ES-I3 (cell line): Measurements from ENCODE around the gene FOXRED2.
A peak's percentile ranks its signal among the peaks of the same experiment; 100 is the strongest.
"Not testable (repeated sequence)": the region's sequence is repeated elsewhere in the genome, so short reads cannot be mapped to it uniquely, and the experiment has no call there.

Experiments used
- H3K36me3 ChIP-seq: 2 replicates; pipeline ENCODE4 v1.6.1; 2013; ENCODE audit warnings: mild to moderate bottlenecking, low read length, control low read depth, moderate library complexity; ENCODE audit not compliant: insufficient read depth
- H3K4me1 ChIP-seq: 2 replicates; pipeline ENCODE4 v1.6.1; 2013; ENCODE audit warnings: mild to moderate bottlenecking, control low read depth, low read length; ENCODE audit not compliant: insufficient read depth
- H3K9ac ChIP-seq: 2 replicates; pipeline ENCODE4 v1.6.1; 2013; ENCODE audit warnings: low read depth, mild to moderate bottlenecking, low read length, moderate library complexity
- H3K9me3 ChIP-seq: 2 replicates; pipeline ENCODE4 v1.6.1; 2013; ENCODE audit warnings: mild to moderate bottlenecking, low read length, moderate library complexity; ENCODE audit not compliant: control insufficient read depth, insufficient read depth

The FOXRED2 gene

GRCh38 chr22:36454916-36455570, 51.8 kb downstream of the FOXRED2 start:
- H3K36me3 ChIP-seq, result no peaks in the 10 kb centered on the region
- peaks cover 16% of the 10 kb centered on the region for H3K4me1 ChIP-seq
- H3K9me3 ChIP-seq, result no peaks in the 10 kb centered on the region
- peak overlapping the region; percentile 87 for H3K9ac ChIP-seq

DNA sequence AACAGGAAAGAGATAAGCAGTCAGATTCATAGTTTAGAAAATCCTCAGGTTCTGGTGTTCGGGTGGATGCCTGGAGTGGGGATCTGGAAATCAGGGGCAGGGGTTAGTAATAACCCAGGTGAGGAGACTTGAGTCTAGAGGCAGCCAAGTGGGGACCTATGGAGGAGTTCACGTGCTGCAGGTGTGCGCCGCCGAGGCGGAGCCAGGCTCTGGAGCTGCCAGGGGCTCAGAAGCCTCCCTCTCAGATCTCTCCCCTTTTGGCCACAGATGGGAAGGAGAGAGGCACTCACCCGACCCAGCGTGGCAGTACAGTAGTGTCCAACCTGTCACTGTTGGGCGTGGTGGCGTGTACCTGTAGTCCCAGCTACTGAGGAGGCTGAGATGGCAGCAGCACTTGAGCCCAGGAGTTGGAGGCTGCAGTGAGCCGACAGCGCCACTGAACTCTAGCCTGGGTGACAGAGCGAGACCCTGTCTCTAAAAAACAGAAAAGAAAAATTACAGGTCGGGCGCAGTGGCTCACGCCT, 52.9 kb downstream of the FOXRED2 start:
- no peaks in the 10 kb centered on the region for H3K36me3 ChIP-seq
- H3K9me3 ChIP-seq, result no peaks in the 10 kb centered on the region
- H3K9ac ChIP-seq, result no peak overlapping the region
- H3K4me1 ChIP-seq, result peaks cover 25% of the 10 kb centered on the region

GRCh38 chr22:36452978-36453607, 53.7 kb downstream of the FOXRED2 start:
- H3K9me3 ChIP-seq, H3K9ac ChIP-seq, H3K36me3 ChIP-seq: not testable (repeated sequence)
- H3K4me1 ChIP-seq, result peaks cover 25% of the 10 kb centered on the region

DNA sequence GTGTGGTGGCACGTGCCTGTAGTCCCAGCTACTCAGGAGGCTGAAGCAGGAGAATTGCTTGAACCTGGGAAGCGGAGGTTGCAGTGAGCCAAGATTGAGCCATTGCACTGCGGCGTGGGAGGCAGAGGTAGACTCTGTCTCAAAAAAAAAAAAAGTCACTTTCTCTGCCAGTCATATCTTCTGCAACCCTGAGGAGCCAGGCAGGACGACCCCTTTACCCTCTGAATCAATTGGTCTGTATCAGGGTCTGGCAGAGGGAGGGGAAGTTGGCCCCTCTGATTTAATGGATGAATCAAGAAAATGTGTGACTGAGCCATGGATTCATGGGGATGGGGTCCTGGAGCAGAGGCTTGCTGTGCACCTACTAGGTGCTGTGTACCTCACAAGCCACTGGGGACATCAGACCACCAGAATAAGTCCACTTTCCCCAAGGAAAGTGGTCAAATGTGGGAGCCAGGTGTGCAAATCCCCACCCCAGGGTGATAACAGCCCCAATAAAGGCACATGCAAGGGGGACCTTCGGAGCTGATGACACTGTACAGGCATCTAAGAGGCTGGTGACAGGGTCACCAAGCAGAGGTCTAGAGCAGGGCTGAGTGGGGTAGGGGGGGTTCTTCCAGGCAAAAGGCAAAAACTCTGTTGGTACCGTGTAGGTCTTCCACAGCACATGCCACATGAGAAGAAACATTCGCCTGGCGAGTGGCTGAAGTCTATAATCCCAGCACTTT, 54.4 kb downstream of the FOXRED2 start:
- no peaks in the 10 kb centered on the region for H3K36me3 ChIP-seq
- H3K9ac ChIP-seq, result no peak overlapping the region
- no peaks in the 10 kb centered on the region for H3K9me3 ChIP-seq
- H3K4me1 ChIP-seq, result peaks cover 20% of the 10 kb centered on the region

GRCh38 chr22:36450923-36451322, 55.9 kb downstream of the FOXRED2 start:
- H3K4me1 ChIP-seq, result peaks cover 20% of the 10 kb centered on the region
- H3K9me3 ChIP-seq, H3K9ac ChIP-seq, H3K36me3 ChIP-seq: not testable (repeated sequence)

- Histone ChIP-seq H3K9ac (no peak overlapping the region), H3K36me3 (no peaks in the 10 kb centered on the region), H3K9me3 (no peaks in the 10 kb centered on the region), H3K4me1 (peaks cover 20% of the 10 kb centered on the region)
Measured at GRCh38 chr22:36449596-36450175, 57.2 kb downstream of the FOXRED2 start.

GRCh38 chr22:36447632-36448031, 59.2 kb downstream of the FOXRED2 start:
- Histone ChIP-seq H3K9ac (no peak overlapping the region), H3K4me1 (peaks cover 23% of the 10 kb centered on the region)

GRCh38 chr22:36445158-36445668, 61.6 kb downstream of the FOXRED2 start:
- Histone ChIP-seq H3K4me1 (peaks cover 17% of the 10 kb centered on the region), H3K9ac (no peak overlapping the region), H3K9me3 (no peaks in the 10 kb centered on the region), H3K36me3 (no peaks in the 10 kb centered on the region)

More at GRCh38 chr22:36447632-36448031, 59.2 kb downstream of the FOXRED2 start:
- no peaks in the 10 kb centered on the region for H3K36me3 ChIP-seq
- no peaks in the 10 kb centered on the region for H3K9me3 ChIP-seq

DNA sequence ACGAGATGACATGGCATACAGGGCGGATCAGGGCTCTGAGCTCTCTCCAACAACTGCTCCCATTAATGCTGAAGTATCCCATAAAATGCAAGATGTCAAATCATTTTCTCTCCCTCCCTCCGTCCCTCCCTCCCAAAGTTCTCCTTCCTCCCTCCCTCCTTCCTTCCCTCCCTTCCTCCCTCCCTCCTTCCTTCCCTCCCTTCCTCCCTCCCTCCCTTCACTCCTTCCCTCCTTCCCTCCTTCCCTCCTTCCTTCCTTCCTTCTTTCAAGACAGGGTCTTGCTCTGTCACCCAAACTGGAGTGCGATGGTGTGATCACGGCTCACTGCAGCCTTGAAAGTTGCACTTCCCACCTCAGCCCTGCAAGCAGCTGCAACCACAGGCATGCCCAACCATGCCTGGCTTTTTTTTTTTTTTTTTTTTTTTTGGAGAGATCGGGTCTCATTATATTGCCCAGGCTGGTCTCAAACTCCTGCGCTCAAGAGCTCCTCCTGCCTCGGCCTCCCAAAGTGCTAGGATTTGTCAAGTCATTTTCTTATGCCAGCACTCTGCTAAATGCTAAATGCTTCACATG, 63.6 kb downstream of the FOXRED2 start:
- H3K4me1 ChIP-seq, result peaks cover 14% of the 10 kb centered on the region

GRCh38 chr22:36442506-36443197, 64.2 kb downstream of the FOXRED2 start:
- Histone ChIP-seq H3K9ac (no peak overlapping the region), H3K9me3 (no peaks in the 10 kb centered on the region), H3K36me3 (no peaks in the 10 kb centered on the region), H3K4me1 (peaks cover 14% of the 10 kb centered on the region)

More for the DNA sequence above, 63.6 kb downstream of the FOXRED2 start:
- Histone ChIP-seq H3K9ac (no peak overlapping the region), H3K36me3 (no peaks in the 10 kb centered on the region), H3K9me3 (no peaks in the 10 kb centered on the region)

DNA sequence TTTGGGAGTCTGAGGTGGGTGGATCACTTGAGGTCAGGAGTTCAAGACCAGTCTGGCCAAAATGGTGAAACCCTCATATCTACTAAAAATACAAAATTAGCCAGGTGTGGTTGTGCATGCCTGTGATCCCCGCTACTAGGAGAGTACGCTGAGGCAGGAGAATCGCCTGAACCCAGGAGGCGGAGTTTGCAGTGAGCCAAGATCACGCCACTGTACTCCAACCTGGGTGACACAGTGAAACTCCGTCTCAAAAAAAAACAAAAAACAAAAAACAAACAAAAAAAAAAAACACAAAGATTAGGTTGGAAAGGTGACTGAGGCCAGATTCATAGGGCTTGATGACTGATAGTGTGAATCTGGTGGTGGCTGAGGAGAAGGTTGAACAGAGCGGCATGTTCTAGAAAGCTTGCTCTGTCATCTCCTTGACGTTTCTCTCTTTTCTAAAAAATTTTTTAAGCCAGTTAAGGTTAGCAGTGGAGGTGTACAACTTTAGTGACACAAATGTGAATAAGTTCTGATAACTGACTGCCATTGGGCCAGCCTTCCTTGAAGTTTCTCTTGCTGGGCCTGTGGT, 66.3 kb downstream of the FOXRED2 start:
- Histone ChIP-seq H3K9me3 (no peaks in the 10 kb centered on the region), H3K36me3 (no peaks in the 10 kb centered on the region), H3K4me1 (peaks cover 21% of the 10 kb centered on the region), H3K9ac (no peak overlapping the region)

DNA sequence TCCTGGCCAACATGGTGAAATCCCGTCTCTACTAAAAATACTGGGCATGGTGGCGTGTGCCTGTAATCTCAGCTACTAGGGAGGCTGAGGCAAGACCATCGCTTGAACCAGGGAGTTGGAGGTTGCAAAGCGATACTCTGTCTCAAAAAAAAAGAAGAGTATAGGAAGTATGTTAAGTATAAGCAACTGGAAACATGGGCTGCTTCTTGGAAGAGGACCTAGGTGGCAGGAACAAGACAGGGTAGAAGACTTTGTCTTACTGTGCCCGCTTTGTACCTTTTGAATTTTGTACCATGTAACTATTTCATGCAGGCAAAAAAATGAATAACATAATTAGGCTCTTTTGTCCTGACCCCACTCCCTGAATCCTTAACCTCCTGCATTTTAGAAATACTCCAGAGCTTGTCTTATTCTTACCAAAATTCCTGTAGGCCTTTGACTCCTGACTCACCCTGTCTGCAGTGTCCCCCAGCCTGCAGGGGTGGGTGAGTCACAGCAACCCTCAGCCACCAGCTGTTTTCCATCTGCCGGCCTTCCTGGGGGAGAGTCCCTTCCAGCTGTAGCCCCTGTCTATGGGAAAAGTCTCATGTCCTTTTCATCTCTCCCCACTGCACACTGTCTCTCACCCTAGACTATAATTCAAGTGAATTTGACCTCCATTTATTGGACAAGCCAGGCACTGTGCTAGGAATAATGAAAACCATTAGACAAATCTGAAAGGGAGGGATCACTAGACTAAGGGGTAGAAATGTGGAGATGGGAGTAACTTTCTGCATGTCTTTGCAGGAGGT, 67.2 kb downstream of the FOXRED2 start:
- Histone ChIP-seq H3K9ac (no peak overlapping the region), H3K36me3 (no peaks in the 10 kb centered on the region), H3K4me1 (peaks cover 25% of the 10 kb centered on the region), H3K9me3 (no peaks in the 10 kb centered on the region)
